OCI-LY1 (cell line): ENCODE data around the gene RDH14.

ENCODE experiments used
- CTCF ChIP-seq: fragments of 200-600 bp; sonication (generic), shearing (Covaris generic); IDR thresholded peaks from 2 replicates; pipeline ENCODE4 v1.5.1; 2017; ENCODE audit warnings: mild to moderate bottlenecking, antibody characterized with exemption, low read length, moderate library complexity, mixed read lengths
- EZH2 ChIP-seq: fragments of 200-600 bp; sonication (generic), shearing (Covaris generic); IDR thresholded peaks from 2 replicates; pipeline ENCODE4 v1.8.0; 2017; ENCODE audit warnings: borderline replicate concordance, mixed run types, mild to moderate bottlenecking, antibody characterized with exemption, low read length, moderate library complexity, mixed read lengths

GRCh38 chr2:18558458-18558857 lies 2.0 kb downstream of the RDH14 start:
- no peak for TF ChIP-seq CTCF
- no peak for TF ChIP-seq EZH2
